Urinary bladder (tissue), 4 donors: ENCODE results near the gene HAX1. TPM values are rescaled to one million over a fixed set of nuclear protein-coding genes. Genes with fewer than 3 reads are reported as not detected.

Source experiments
- DNase-seq: peaks from one replicate; pipeline ENCODE4 v3.0.0-alpha.2; 2015; ENCODE audit errors: extremely low spot score
- H3K27ac ChIP-seq: one replicate; pipeline ENCODE4 v1.5.1; 2013; ENCODE audit warnings: low read depth, mild to moderate bottlenecking, moderate library complexity
- H3K36me3 ChIP-seq: one replicate; pipeline ENCODE4 v1.6.1; 2013; ENCODE audit warnings: mild to moderate bottlenecking, moderate library complexity; ENCODE audit not compliant: insufficient read depth
- H3K4me1 ChIP-seq: one replicate; pipeline ENCODE4 v1.6.1; 2013; ENCODE audit warnings: mild to moderate bottlenecking, moderate library complexity; ENCODE audit not compliant: insufficient read depth
- H3K4me3 ChIP-seq: one replicate; pipeline ENCODE4 v1.5.1; 2013; ENCODE audit warnings: low read depth, low read length
- WGBS: extraction: QIAGEN DNeasy Blood & Tissue Kit; methylation state at CpG from one replicate; pipeline ENCODE4 v1.1.7; 2013; 5-methylcytosine and 5-hydroxymethylcytosine counted together
- polyA plus RNA-seq: library from polyadenylated mRNA; stranded (reverse); fragments of 200-250 nt; gene quantifications from one replicate; pipeline ENCODE4 v1.2.3, GENCODE V29; 2013
- small RNA-seq: library from RNA; depleted of rRNA; stranded (forward); fragments of <200 nt; gene quantifications from one replicate; pipeline ENCODE3, GENCODE V24; 2014
- total RNA-seq: library from RNA; depleted of rRNA; stranded (reverse); fragments of >200 nt; gene quantifications from one replicate; pipeline ENCODE4 v1.2.3, GENCODE V29; 2014
- donor health status: healthy with polysubstance abuse.
- donor health status: healthy.

The HAX1 gene
- total and polyA plus RNA-seq, 2 donors: 50.7 to 90.7 TPM

DNA sequence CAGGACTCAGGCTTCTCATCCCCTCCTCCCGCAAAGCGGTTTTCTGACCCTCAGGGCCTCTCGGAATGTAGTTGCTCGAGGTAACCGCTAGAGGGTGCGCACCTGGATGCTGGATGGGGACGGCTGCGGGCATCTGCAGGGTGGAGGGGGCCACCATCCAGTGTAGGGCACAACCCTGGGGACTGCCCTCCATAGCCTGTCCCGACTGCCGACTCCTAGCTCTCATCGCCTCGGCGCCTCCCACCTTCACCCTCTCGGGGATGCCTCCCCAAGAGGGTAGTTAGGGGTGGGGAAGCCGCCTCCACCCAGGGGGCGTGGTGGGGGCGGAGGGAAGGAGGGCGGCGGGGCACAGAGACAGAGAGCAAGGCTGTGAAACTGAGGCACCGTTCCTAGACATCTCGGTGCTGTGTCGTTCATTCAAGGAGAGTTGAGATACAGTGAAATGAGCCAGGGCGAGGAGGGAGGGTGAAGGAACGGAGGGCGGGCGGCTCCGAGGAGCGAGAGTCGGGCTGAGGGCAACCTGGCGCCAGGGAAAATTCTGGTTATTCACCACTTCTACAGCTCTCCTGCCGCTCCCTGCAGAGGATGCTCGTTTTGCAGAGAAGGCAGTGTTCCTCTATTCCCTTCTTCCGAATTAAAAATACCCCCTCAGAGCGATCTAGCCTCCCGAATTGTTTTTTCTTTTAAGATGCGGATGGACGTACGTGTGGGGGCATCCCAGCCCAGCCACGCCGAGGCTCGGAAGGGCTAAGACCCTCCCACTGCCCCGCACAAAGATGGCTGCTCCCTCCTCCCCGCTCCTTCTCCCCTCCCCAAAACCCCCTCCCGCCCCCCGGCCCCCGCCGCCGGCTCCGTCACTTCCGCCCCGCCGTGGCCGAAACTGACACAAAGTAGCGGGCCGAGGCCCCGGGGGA lies 52.5 kb downstream of the HAX1 start, which contains the start of gene ATP8B2:
TSS of gene ATP8B2 (plus strand) at position 857 of the 914 bp plus-strand sequence. CDS start 2,617 bp downstream, outside the sequence.
- Histone ChIP-seq H3K4me1 (no peaks in the 10 kb centered on the region), H3K27ac (peak within 1 kb of the TSS; percentile 88), H3K4me3 (peak within 1 kb of the TSS; percentile 91), H3K36me3 (no peaks in the 10 kb centered on the region)
- WGBS: 1% methylated on average over 56 of the region's 56 CpGs
- peak; percentile 58 for DNase-seq

Small RNA genes within 50 kb of the gene (small RNA-seq; reads per million reads assigned to genes)
- gene RF00273 (not detected), gene RNU6-121P (not detected), gene RNU6-239P (not detected), gene SNORA58B (not detected)

Other genes with a start within 250 kb of the HAX1 start
- gene NUP210L, start 117.6 kb upstream of the HAX1 start, total RNA-seq: 0.21 TPM
- 0.04 TPM for gene NUP210L, start 117.6 kb upstream of the HAX1 start, polyA plus RNA-seq
- gene TPM3, start 80.5 kb upstream of the HAX1 start, total RNA-seq: 180 TPM
- gene TPM3, start 80.5 kb upstream of the HAX1 start, polyA plus RNA-seq: 145 TPM
- not detected for gene CFAP141, start 66.3 kb upstream of the HAX1 start, total RNA-seq
- gene CFAP141, start 66.3 kb upstream of the HAX1 start, polyA plus RNA-seq: not detected
- 74.7 TPM for gene UBAP2L, start 51.7 kb upstream of the HAX1 start, total RNA-seq
- gene UBAP2L, start 51.7 kb upstream of the HAX1 start, polyA plus RNA-seq: 91.2 TPM
- not detected for gene AQP10, start 48.5 kb downstream of the HAX1 start, total RNA-seq
- gene AQP10, start 48.5 kb downstream of the HAX1 start, polyA plus RNA-seq: 0.05 TPM
- gene ATP8B2, start 52.9 kb downstream of the HAX1 start, total RNA-seq: 42.2 TPM
- gene ATP8B2, start 52.9 kb downstream of the HAX1 start, polyA plus RNA-seq: 45.4 TPM
- 8.1 TPM for gene IL6R, start 132.7 kb downstream of the HAX1 start, total RNA-seq
- gene IL6R, start 132.7 kb downstream of the HAX1 start, polyA plus RNA-seq: 6.5 TPM
- gene TDRD10, start 229.6 kb downstream of the HAX1 start, total RNA-seq: 1.4 TPM
- gene TDRD10, start 229.6 kb downstream of the HAX1 start, polyA plus RNA-seq: 4.1 TPM
- gene SHE, start 229.8 kb downstream of the HAX1 start, total RNA-seq: 17.7 TPM
- 15.3 TPM for gene SHE, start 229.8 kb downstream of the HAX1 start, polyA plus RNA-seq